ENCODE measurements around the gene RERE. TPM values are rescaled to one million over a fixed set of nuclear protein-coding genes. Genes with fewer than 3 reads are reported as not detected.

Gene RERE
- 22.6 and 76.7 TPM in 2 replicates for total RNA-seq

GRCh38 chr1:8817412-8818324 lies at the start of gene RERE:
Gene RERE (minus strand): TSS chr1:8817640.

GRCh38 chr1:8317647-8318381 lies 499.6 kb downstream of the RERE start, which contains the start of gene SLC45A1:
Gene SLC45A1 (plus strand): TSS chr1:8318114. CDS start chr1:8324330, 6,216 bp downstream.

Other genes with a start within 250 kb of the RERE start
- 1,683 and 3,178 TPM in 2 replicates for gene ENO1, start 61.0 kb upstream of the RERE start, total RNA-seq
- gene CA6, start 128.2 kb upstream of the RERE start, total RNA-seq = not detected in 2 replicates
- not detected in 2 replicates for gene SLC2A7, start 208.8 kb upstream of the RERE start, total RNA-seq